ENCODE data around the gene EXOSC7. TPM values are rescaled to one million over a fixed set of nuclear protein-coding genes. Genes with fewer than 3 reads are reported as not detected.
"Not testable (repeated sequence)": the region's sequence is repeated elsewhere in the genome, so short reads cannot be mapped to it uniquely, and the experiment has no call there.

EXOSC7 gene
- total RNA-seq, 4 donors from 2014 or later: 33.1 to 57.5 (median 56.3) TPM

- no peak overlapping the region for H3K27ac ChIP-seq
- intact Hi-C loops (cut with DNase I): no loop called here
- WGBS, 2 donors: 82 to 90% methylated on average over 3 of the region's 3 CpGs
- no peaks in the 10 kb centered on the region for H3K9me3 ChIP-seq
- no peaks in the 10 kb centered on the region for H3K36me3 ChIP-seq
- no peaks in the 10 kb centered on the region for H3K27me3 ChIP-seq
- no peak overlapping the region for H3K4me3 ChIP-seq (replicated peaks in 1 of 3)
- peaks cover 0 to 7% of the 10 kb centered on the region in 2 donors for H3K4me1 ChIP-seq
- TF ChIP-seq CTCF (IDR thresholded peaks at IDR 0.05) (no peak), POLR2A (IDR thresholded peaks at IDR 0.05) (no peak)
- no peak for DNase-seq
These were observed 66.1 kb downstream of the EXOSC7 start for GRCh38 chr3:45042162-45042561.

- DNase-seq: no peak
- H3K27ac ChIP-seq: no peak overlapping the region
- 61 to 78% methylated on average over 2 of the region's 2 CpGs for WGBS, 2 donors
- H3K4me3 ChIP-seq (replicated peaks in 1 of 3): no peak overlapping the region
- no peaks in the 10 kb centered on the region for H3K27me3 ChIP-seq
- intact Hi-C loops (cut with DNase I): no loop called here
- no peak for TF ChIP-seq POLR2A (IDR thresholded peaks at IDR 0.05)
- TF ChIP-seq CTCF (IDR thresholded peaks at IDR 0.05): no peak
- H3K9me3 ChIP-seq: no peaks in the 10 kb centered on the region
- peaks cover 0 to 4% of the 10 kb centered on the region in 2 donors for H3K4me1 ChIP-seq
- H3K36me3 ChIP-seq: no peaks in the 10 kb centered on the region
These were observed 67.8 kb downstream of the EXOSC7 start for GRCh38 chr3:45043728-45044299.

GRCh38 chr3:45048244-45048643 is 72.2 kb downstream of the EXOSC7 start:
- Histone ChIP-seq H3K4me1 (no peaks in the 10 kb centered on the region), H3K9me3 (no peaks in the 10 kb centered on the region), H3K27ac (no peak overlapping the region), H3K27me3 (no peaks in the 10 kb centered on the region), H3K4me3 (replicated peaks in 1 of 3) (no peak overlapping the region), H3K36me3 (no peaks in the 10 kb centered on the region)
- 53 to 63% methylated on average over 4 of the region's 4 CpGs for WGBS, 2 donors
- TF ChIP-seq CTCF (IDR thresholded peaks at IDR 0.05): no peak
- TF ChIP-seq POLR2A (IDR thresholded peaks at IDR 0.05): no peak
- DNase-seq: no peak
- intact Hi-C loops (cut with DNase I): no loop called here

- TF ChIP-seq CTCF (IDR thresholded peaks at IDR 0.05): no peak
- TF ChIP-seq POLR2A (IDR thresholded peaks at IDR 0.05): no peak
- intact Hi-C loops (cut with DNase I): no loop called here
- no peak overlapping the region for H3K4me3 ChIP-seq (replicated peaks in 1 of 3)
- no peaks in the 10 kb centered on the region for H3K36me3 ChIP-seq
- H3K27me3 ChIP-seq: no peaks in the 10 kb centered on the region
- 82 to 83% methylated on average over 4 of the region's 4 CpGs for WGBS, 2 donors
- DNase-seq: no peak
- H3K4me1 ChIP-seq: no peaks in the 10 kb centered on the region
- H3K27ac ChIP-seq: no peak overlapping the region
- no peaks in the 10 kb centered on the region for H3K9me3 ChIP-seq
These were observed 73.8 kb downstream of the EXOSC7 start for GRCh38 chr3:45049807-45050206.

GRCh38 chr3:45051685-45052084 is 75.6 kb downstream of the EXOSC7 start:
- Histone ChIP-seq H3K9me3 (no peaks in the 10 kb centered on the region), H3K4me3 (replicated peaks in 1 of 3) (no peak overlapping the region), H3K4me1 (peaks cover 0 to 5% of the 10 kb centered on the region in 2 donors), H3K27ac (no peak overlapping the region), H3K27me3 (no peaks in the 10 kb centered on the region), H3K36me3 (no peaks in the 10 kb centered on the region)
- intact Hi-C loops (cut with DNase I): no loop called here
- TF ChIP-seq POLR2A (IDR thresholded peaks at IDR 0.05): no peak
- TF ChIP-seq CTCF (IDR thresholded peaks at IDR 0.05): no peak
- DNase-seq: no peak
- 78 to 92% methylated on average over 2 to 6 of the region's 6 CpGs for WGBS, 2 donors

GRCh38 chr3:45053805-45054195 is 77.8 kb downstream of the EXOSC7 start:
- peaks cover 0 to 13% of the 10 kb centered on the region in 2 donors for H3K4me1 ChIP-seq
- H3K27me3 ChIP-seq; H3K27ac ChIP-seq; intact Hi-C loops (cut with DNase I); H3K4me3 ChIP-seq (replicated peaks in 1 of 3); H3K36me3 ChIP-seq; H3K9me3 ChIP-seq; DNase-seq: not testable (repeated sequence)
- WGBS, 2 donors: 65 to 71% methylated on average over 1 of the region's 1 CpG

All from thyroid gland (tissue), 4 donors.